ENCODE data around the gene AUH. TPM values are rescaled to one million over a fixed set of nuclear protein-coding genes. Genes with fewer than 3 reads are reported as not detected.

Gene AUH
- total RNA-seq, 4 donors from 2014 or later = 23.0 to 39.2 (median 25.7) TPM

DNA sequence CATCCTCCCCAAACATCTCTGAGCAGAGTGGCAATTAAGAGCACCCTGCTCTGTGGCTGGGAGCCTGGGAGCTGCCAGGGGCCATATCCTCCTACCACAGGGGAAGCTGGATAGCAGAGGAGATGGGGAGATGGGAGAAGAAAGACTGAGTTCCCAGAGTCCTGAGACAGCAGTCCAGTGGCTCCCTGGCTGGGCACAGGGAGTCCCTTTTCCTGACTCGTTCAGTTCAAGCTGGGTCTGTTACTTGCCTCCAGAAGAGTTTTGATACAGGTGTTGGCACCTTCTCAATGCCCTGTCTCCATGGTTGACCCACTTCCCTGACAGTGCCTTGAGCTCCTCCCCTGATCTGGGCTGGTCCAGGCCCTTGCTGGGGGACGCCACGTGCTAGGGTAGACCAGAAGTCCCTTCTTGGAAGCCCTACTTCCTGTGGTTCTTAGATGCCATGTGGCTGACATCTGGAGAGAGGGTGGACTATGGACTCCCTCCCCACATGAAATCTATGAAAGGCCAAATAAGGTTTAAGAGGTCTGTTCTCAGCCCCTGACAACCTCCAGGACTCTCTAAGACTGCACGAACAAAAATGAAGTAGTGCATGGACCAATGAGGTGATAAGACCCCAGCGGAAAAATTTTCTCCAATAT lies 166.2 kb downstream of the AUH start:
- WGBS, 2 donors (ENCODE audit: low coverage in 1 of 2) = 93% methylated on average over 2 of the region's 5 CpGs; no CpG with 5 or more reads in 1 of the 2 donors
- Histone ChIP-seq H3K9me3 (no peaks in the 10 kb centered on the region), H3K36me3 (no peaks in the 10 kb centered on the region), H3K4me3 (no peak overlapping the region), H3K27me3 (no peaks in the 10 kb centered on the region), H3K27ac (peak overlapping the region in 3 of 4 donors; percentile 97 to 99 (median 98)), H3K4me1 (peaks cover 9 to 83% (median 40%) of the 10 kb centered on the region in 3 donors)
- ATAC-seq = no peak
- TF ChIP-seq POLR2AphosphoS5 (IDR thresholded peaks at IDR 0.05) (no peak), POLR2A (IDR thresholded peaks at IDR 0.05) (no peak), EP300 (IDR thresholded peaks at IDR 0.05) (no peak)
- TF ChIP-seq, protein P1, sequence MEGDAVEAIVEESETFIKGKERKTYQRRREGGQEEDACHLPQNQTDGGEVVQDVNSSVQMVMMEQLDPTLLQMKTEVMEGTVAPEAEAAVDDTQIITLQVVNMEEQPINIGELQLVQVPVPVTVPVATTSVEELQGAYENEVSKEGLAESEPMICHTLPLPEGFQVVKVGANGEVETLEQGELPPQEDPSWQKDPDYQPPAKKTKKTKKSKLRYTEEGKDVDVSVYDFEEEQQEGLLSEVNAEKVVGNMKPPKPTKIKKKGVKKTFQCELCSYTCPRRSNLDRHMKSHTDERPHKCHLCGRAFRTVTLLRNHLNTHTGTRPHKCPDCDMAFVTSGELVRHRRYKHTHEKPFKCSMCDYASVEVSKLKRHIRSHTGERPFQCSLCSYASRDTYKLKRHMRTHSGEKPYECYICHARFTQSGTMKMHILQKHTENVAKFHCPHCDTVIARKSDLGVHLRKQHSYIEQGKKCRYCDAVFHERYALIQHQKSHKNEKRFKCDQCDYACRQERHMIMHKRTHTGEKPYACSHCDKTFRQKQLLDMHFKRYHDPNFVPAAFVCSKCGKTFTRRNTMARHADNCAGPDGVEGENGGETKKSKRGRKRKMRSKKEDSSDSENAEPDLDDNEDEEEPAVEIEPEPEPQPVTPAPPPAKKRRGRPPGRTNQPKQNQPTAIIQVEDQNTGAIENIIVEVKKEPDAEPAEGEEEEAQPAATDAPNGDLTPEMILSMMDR (IDR thresholded peaks at IDR 0.05) = no peak

DNA sequence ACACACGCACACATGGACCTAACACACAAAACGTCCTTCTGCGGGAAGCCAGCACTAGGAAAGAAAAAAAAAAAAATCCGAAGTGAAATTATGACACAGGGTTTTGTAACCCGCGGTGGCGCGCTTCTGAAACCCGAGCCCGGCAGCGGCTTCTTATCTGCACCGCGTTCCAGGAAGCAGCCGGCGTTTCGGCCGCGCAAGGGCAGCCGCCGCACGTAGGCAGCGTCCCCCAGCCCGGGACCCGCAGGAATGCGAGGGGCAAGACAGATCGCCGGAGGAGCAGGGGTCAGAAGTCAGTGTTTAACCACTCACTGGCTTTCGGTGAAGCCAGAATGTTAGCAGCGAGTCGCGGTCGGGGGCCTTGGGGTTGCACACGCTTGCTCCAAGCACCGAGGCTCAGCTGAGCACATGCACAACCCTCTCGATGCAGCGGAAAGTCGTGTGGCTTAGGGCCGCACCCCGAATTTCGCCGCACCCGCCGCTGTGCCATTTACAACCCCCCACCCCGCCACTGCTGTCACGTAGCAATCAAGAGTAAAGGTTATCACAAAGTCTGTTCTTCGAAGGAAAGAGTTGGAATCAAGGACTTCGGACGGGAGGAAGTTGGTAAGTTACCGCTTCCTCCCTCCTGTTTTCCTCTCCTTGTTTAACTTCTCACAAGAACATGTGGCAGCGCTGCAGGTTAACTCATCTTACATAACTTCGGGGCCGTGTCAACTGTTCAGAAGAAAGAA lies 167.9 kb downstream of the AUH start:
- peak overlapping the region; percentile 43 to 53 for H3K4me3 ChIP-seq
- 25 to 50% methylated on average over 8 to 10 of the region's 52 CpGs for WGBS, 2 donors (ENCODE audit: low coverage in 1 of 2)

DNA sequence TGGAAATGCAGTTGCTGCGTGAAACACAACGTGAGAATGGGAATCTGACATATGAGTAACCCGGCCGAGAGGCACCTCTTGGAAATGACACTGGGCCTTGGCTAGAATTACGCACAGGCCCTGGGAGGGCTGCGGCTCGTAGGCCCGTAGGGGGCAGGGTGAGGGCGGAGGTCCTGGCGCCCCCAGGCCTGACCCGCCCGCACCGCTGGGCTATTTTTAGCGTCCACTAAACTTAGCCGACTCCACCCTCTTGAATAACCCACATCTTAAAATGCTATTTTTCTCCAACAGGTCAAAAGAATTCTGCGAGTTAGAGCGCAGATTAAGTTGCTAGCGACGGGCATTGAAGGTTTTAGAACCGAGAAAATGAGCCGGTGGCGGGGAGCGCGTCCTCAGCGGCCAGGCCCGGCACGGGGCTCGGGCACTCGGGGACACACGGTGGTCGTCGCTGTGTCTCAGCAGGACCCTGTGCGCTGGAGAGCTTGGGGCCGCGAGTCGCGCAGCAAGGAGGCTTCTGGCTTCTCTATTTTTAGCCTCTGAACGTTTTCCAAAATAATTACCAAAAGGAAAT lies 168.5 kb downstream of the AUH start:
- WGBS, 2 donors (ENCODE audit: low coverage in 1 of 2) = 0% methylated on average over 5 to 8 of the region's 38 CpGs
- TF ChIP-seq EP300 (IDR thresholded peaks at IDR 0.05) (peak; percentile 58), POLR2A (IDR thresholded peaks at IDR 0.05) (peak in 1 of 2 donors; percentile 36), POLR2AphosphoS5 (IDR thresholded peaks at IDR 0.05) (peak; percentile 99)
- TF ChIP-seq, protein P1 (IDR thresholded peaks at IDR 0.05) = peak in 3 of 4 experiments; percentile 17 to 37 (median 25)

More for the DNA sequence above, 167.9 kb downstream of the AUH start:
- no peaks in the 10 kb centered on the region for H3K27me3 ChIP-seq
- H3K9me3 ChIP-seq = no peaks in the 10 kb centered on the region
- ATAC-seq = peak; percentile 44
- H3K27ac ChIP-seq = peak overlapping the region; percentile 97 to 99 (median 98)
- peaks cover 9 to 77% (median 40%) of the 10 kb centered on the region in 3 donors for H3K4me1 ChIP-seq
- peak; percentile 66 to 70 for TF ChIP-seq POLR2A (IDR thresholded peaks at IDR 0.05)
- TF ChIP-seq, protein P1 (IDR thresholded peaks at IDR 0.05) = no peak
- TF ChIP-seq POLR2AphosphoS5 (IDR thresholded peaks at IDR 0.05) = peak; percentile 87
- TF ChIP-seq EP300 (IDR thresholded peaks at IDR 0.05) = peak; percentile 35
- H3K36me3 ChIP-seq = no peaks in the 10 kb centered on the region

DNA sequence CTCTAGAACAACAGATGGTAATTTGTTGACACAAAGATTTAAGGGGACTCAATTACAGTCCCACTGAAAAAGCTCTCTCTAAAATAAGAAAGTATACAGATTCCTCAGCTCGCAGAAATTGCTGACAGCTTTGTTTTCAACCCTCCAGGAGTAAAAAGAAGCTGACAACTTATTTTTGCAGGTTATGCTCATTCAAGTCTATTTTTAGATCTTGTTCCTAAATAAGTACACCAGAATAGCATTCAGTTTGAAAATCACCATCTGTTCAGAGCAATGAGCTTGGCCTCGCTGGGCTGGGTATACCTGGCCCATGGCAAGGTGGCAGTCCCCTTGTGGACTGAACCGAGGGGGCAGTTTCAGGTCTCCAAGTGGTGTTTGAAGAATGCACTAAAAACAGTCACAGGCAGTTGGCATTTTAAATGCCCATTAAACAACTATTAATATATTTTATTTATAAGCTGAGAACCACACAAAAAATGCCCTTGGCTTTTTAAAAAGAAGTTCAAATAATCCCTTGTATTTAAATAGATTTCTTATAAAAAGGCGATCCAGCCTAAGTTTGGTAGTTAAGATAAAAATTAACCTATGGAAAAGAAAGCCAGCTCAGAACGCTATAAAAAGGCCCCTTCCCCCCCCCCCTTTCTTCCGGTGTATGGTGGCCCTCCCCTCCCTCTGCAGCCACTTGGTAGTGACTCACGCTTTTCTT lies 169.2 kb downstream of the AUH start:
- Histone ChIP-seq H3K9me3 (no peaks in the 10 kb centered on the region), H3K27me3 (no peaks in the 10 kb centered on the region), H3K4me1 (peaks cover 9 to 71% (median 35%) of the 10 kb centered on the region in 3 donors), H3K27ac (peak overlapping the region; percentile 97 to 99 (median 98)), H3K36me3 (no peaks in the 10 kb centered on the region), H3K4me3 (peak overlapping the region in 1 of 2 donors; percentile 53)
- TF ChIP-seq, protein P1 (IDR thresholded peaks at IDR 0.05) = peak in 1 of 4 experiments; percentile 32
- TF ChIP-seq POLR2A (IDR thresholded peaks at IDR 0.05) (no peak), POLR2AphosphoS5 (IDR thresholded peaks at IDR 0.05) (peak; percentile 75), EP300 (IDR thresholded peaks at IDR 0.05) (no peak)
- no peak for ATAC-seq
- WGBS, 2 donors (ENCODE audit: low coverage in 1 of 2) = 12 to 13% methylated on average over 5 to 7 of the region's 7 CpGs

More for the DNA sequence above, 168.5 kb downstream of the AUH start:
- H3K4me1 ChIP-seq = peaks cover 9 to 70% (median 35%) of the 10 kb centered on the region in 3 donors
- H3K9me3 ChIP-seq = no peaks in the 10 kb centered on the region
- peak; percentile 84 for ATAC-seq
- H3K4me3 ChIP-seq = peak overlapping the region; percentile 43 to 53
- peak overlapping the region; percentile 97 to 99 (median 98) for H3K27ac ChIP-seq
- no peaks in the 10 kb centered on the region for H3K36me3 ChIP-seq
- no peaks in the 10 kb centered on the region for H3K27me3 ChIP-seq

Data from gastroesophageal sphincter (tissue), 4 donors.